Cardiac fibroblast (primary cell): ENCODE results near the gene DHCR24.

Experiments used
- DNase-seq, 2 donors: peaks; one replicate each; pipeline versions ENCODE4 v3.0.0 to v3.0.0-alpha.2; 2010; ENCODE audit warnings: low read depth in 2 of 2
- H3K4me3 ChIP-seq, 2 donors: replicated peaks in 1 of 2; 1 replicate in 1 of 2; 2 replicates in 1 of 2; pipeline ENCODE4 v1.5.1; 2011; ENCODE audit warnings: low read depth in 2 of 2, low read length in 2 of 2, mild to moderate bottlenecking in 2 of 2, moderate library complexity in 1 of 2
- CTCF ChIP-seq: IDR thresholded peaks from one replicate; pipeline ENCODE4 v1.5.1; 2011; ENCODE audit warnings: low read depth, mild to moderate bottlenecking, low read length, inconsistent platforms

DHCR24 gene

GRCh38 chr1:54800041-54800898, 86.7 kb downstream of the DHCR24 start:
- DNase-seq: no peak
- no peak for TF ChIP-seq CTCF
- no peak overlapping the region for H3K4me3 ChIP-seq
